Erythroblast (primary cell): ENCODE data around the gene PDE7B.

Experiments used
- GATA1 ChIP-seq: IDR thresholded peaks from 2 replicates; pipeline ENCODE4 v1.6.1; 2011; ENCODE audit warnings: low read depth, mild to moderate bottlenecking, control low read depth, low read length, moderate library complexity
- POLR2A ChIP-seq: IDR thresholded peaks from 2 replicates; pipeline ENCODE4 v1.6.1; 2011; ENCODE audit warnings: mild to moderate bottlenecking, low read length

- TF ChIP-seq POLR2A (no peak), GATA1 (no peak)
These were observed 237.2 kb downstream of the PDE7B start for GRCh38 chr6:136088693-136089092.
